Tibial nerve (tissue), 4 donors: ENCODE results near the gene DESI2. TPM values are rescaled to one million over a fixed set of nuclear protein-coding genes. Genes with fewer than 3 reads are reported as not detected.
"Not testable (repeated sequence)": the region's sequence is repeated elsewhere in the genome, so short reads cannot be mapped to it uniquely, and the experiment has no call there.

Source experiments
- DNase-seq, 2 donors: peaks; one replicate each; pipeline ENCODE4 v3.0.0-alpha.2; 2019; ENCODE audit warnings: low spot score in 2 of 2
- H3K27ac ChIP-seq, 4 donors: fragments of 200-600 bp; sonication (generic) in 3 of 4; one replicate each; pipeline ENCODE4 v1.5.1; 2017 to 2019; ENCODE audit warnings: mild to moderate bottlenecking in 1 of 4
- H3K27me3 ChIP-seq, 2 donors: fragments of 200-600 bp; sonication (generic) in 1 of 2; one replicate each; pipeline versions ENCODE4 v1.5.1 to v1.6.0; 2017 to 2019
- H3K36me3 ChIP-seq, 3 donors: fragments of 200-600 bp; sonication (generic); one replicate each; pipeline ENCODE4 v1.5.1; 2018 to 2019
- H3K4me1 ChIP-seq, 4 donors: fragments of 200-600 bp; sonication (generic) in 3 of 4; one replicate each; pipeline ENCODE4 v1.5.1; 2017 to 2019
- H3K4me3 ChIP-seq, 4 donors: fragments of 200-600 bp; sonication (generic) in 3 of 4; one replicate each; pipeline ENCODE4 v1.5.1; 2017 to 2019; ENCODE audit warnings: mild to moderate bottlenecking in 1 of 4, moderate library complexity in 1 of 4
- H3K9me3 ChIP-seq, 4 donors: fragments of 200-600 bp; sonication (generic) in 3 of 4; one replicate each; pipeline ENCODE4 v1.5.1; 2017 to 2019
- EP300 ChIP-seq, 2 donors: sonication (generic); formaldehyde crosslinking; IDR thresholded peaks; one replicate each; pipeline ENCODE4 v1.6.1; 2017; ENCODE audit warnings: antibody characterized with exemption in 2 of 2, mild to moderate bottlenecking in 1 of 2
- POLR2A ChIP-seq, 2 donors: fragments of 450-650 bp; IDR thresholded peaks; one replicate each; pipeline ENCODE4 v1.6.1; 2017; ENCODE audit warnings: antibody characterized with exemption in 2 of 2, mild to moderate bottlenecking in 2 of 2, moderate library complexity in 2 of 2
- WGBS, 2 donors: methylation state at CpG; one replicate each; pipeline ENCODE4 v1.1.5; 2018; 5-methylcytosine and 5-hydroxymethylcytosine counted together
- total RNA-seq, 4 donors: library from RNA; depleted of rRNA; stranded (reverse); fragments of >200 nt; gene quantifications; one replicate each; pipeline ENCODE4 v1.1.0, GENCODE V29; 2016
- TF ChIP-seq, protein P1 (sequence below), 5 experiments: fragments of 200-600 bp in 3 of 5; fragments of 450-650 bp in 2 of 5; sonication (generic) in 3 of 5; IDR thresholded peaks; one replicate each; pipeline ENCODE4 v1.5.1; 2016 to 2019; ENCODE audit warnings: antibody characterized with exemption in 5 of 5, mild to moderate bottlenecking in 3 of 5, moderate library complexity in 2 of 5

DESI2 gene
- total RNA-seq, 4 donors from 2014 or later: 18.8 to 25.5 (median 23.1) TPM

DNA sequence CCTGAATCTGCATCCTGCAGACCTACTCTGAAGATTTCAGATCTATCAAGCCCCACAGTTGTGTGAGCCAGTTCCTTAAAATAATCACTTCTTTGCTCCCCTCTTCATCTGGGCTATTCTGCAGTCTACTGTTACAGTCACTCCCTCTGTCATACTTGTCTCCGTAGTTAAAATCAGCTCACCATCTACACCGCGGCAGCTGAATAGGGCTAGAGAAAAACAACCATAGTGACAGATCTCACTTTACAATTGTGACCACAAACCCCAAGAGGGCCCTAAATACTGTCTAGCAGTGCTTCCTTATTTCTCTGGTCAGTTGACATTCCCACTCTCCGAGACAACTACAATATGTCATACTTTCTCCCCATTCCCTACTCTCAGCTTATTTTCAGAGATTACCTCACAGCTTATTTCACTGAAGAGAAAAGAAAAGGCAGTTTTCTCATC is 12.9 kb downstream of the DESI2 start:
- Histone ChIP-seq H3K27ac (no peak overlapping the region), H3K4me3 (no peak overlapping the region), H3K4me1 (peaks cover 0 to 16% (median 4%) of the 10 kb centered on the region in 4 donors), H3K36me3 (peaks cover 0 to 3% (median 0%) of the 10 kb centered on the region in 3 donors), H3K9me3 (no peaks in the 10 kb centered on the region), H3K27me3 (no peaks in the 10 kb centered on the region)
- 24 to 26% methylated on average over 4 of the region's 4 CpGs for WGBS, 2 donors
- DNase-seq: no peak
- TF ChIP-seq POLR2A (IDR thresholded peaks at IDR 0.05) (no peak), EP300 (IDR thresholded peaks at IDR 0.05) (no peak)
- TF ChIP-seq, protein P1, sequence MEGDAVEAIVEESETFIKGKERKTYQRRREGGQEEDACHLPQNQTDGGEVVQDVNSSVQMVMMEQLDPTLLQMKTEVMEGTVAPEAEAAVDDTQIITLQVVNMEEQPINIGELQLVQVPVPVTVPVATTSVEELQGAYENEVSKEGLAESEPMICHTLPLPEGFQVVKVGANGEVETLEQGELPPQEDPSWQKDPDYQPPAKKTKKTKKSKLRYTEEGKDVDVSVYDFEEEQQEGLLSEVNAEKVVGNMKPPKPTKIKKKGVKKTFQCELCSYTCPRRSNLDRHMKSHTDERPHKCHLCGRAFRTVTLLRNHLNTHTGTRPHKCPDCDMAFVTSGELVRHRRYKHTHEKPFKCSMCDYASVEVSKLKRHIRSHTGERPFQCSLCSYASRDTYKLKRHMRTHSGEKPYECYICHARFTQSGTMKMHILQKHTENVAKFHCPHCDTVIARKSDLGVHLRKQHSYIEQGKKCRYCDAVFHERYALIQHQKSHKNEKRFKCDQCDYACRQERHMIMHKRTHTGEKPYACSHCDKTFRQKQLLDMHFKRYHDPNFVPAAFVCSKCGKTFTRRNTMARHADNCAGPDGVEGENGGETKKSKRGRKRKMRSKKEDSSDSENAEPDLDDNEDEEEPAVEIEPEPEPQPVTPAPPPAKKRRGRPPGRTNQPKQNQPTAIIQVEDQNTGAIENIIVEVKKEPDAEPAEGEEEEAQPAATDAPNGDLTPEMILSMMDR (IDR thresholded peaks at IDR 0.05): no peak

DNA sequence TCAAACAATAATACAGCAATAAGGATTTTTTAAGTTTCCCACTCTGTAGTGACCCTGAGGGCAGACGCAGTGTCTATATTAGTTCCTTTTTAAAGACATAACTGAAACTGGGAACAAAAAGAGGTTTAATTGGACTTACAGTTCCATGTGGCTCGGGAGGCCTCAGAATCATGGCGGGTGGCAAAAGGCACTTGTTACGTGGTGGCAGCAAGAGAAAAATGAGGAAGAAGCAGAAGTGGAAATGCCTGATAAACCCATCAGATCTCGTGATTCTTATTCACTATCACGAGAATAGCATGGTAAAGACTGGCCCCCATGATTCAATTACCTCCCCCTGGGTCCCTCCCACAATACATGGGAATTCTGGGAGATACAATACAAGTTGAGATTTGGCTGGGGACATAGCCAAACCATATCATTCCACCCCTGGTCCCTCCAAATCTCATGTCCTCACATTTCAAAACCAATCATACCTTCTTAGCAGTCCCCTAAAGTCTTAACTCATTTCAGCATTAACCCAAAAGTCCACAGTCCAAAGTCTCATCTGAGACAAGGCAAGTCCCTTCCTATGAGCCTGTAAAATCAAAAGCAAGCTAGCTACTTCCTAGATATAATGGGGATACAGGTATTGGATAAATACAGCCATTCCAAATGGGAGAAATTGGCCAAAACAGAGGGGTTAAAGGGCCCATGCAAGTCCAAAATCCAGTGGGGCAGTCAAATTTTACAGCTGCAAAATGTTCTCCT is 13.9 kb downstream of the DESI2 start:
- not testable (repeated sequence) for H3K9me3 ChIP-seq, H3K4me3 ChIP-seq, H3K27me3 ChIP-seq, DNase-seq, H3K27ac ChIP-seq, H3K36me3 ChIP-seq
- H3K4me1 ChIP-seq: peaks cover 0 to 16% (median 4%) of the 10 kb centered on the region in 4 donors
- 84 to 87% methylated on average over 6 of the region's 6 CpGs for WGBS, 2 donors

DNA sequence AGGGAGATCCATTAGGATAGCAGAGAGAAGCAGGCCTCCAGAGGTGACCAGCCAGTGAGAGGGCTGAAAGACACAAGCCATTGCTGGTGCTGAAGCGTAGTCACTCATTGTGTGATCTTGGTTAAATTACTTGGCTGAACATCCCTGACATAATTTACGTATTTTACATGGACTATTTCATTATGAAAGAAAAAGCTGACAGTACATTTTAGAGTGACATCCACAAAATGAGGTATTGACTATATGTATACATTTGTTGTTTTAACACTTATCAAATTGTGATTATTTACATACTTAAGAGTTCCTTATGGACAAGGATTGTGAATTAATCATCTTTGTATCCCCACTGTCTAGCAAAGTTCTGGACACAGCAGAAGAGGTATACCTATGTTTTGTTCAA is 14.9 kb downstream of the DESI2 start:
- 94 to 96% methylated on average over 2 of the region's 2 CpGs for whole genome bisulfite sequencing, 2 donors
- H3K36me3 ChIP-seq: peaks cover 0 to 3% (median 0%) of the 10 kb centered on the region in 3 donors
- H3K4me1 ChIP-seq: peaks cover 0 to 16% (median 4%) of the 10 kb centered on the region in 4 donors
- no peaks in the 10 kb centered on the region for H3K9me3 ChIP-seq
- no peaks in the 10 kb centered on the region for H3K27me3 ChIP-seq
- no peak for TF ChIP-seq POLR2A (IDR thresholded peaks at IDR 0.05)
- TF ChIP-seq EP300 (IDR thresholded peaks at IDR 0.05): no peak
- TF ChIP-seq, protein P1 (IDR thresholded peaks at IDR 0.05): no peak
- DNase-seq: no peak
- H3K4me3 ChIP-seq: no peak overlapping the region
- no peak overlapping the region for H3K27ac ChIP-seq

DNA sequence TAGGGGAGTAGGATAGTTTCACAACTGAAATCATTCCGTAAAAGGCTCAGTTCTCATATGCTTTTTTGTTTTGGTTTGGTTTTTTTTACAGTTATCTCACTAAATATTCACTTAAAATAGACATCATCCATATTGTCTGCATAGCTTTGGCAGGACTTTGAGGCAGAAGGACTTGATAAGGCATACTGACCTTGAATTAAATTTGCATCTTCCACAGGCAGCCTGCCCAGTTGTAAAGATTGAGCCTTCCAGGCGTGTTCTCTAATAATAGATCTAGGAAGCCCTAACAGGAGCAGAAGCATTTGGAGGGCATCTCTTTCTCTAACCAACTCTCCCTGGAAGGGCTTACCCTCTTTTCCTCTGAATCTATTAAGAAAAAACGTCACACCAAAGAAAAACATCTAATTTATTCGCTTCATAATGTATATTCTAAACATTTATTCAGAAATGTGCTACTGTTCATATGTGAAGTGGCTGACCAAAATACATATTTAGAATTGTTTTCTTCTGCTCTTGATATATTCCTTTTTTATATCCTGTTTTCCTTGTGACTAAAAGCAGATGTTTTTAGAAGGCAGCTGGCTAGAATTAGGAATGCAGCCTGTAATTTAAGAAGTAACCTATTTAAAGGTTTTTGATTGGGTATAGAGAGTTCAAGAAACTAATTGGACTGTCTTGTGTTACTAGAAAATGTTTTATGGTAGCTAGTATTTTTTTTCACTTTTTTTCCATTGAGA is 20.2 kb downstream of the DESI2 start:
- peaks cover 0 to 10% (median 2%) of the 10 kb centered on the region in 4 donors for H3K4me1 ChIP-seq
- 37 to 41% methylated on average over 4 of the region's 4 CpGs for WGBS, 2 donors
- no peak for TF ChIP-seq POLR2A (IDR thresholded peaks at IDR 0.05)
- TF ChIP-seq, protein P1 (IDR thresholded peaks at IDR 0.05): no peak
- no peak for TF ChIP-seq EP300 (IDR thresholded peaks at IDR 0.05)
- H3K9me3 ChIP-seq: no peaks in the 10 kb centered on the region
- peak overlapping the region in 2 of 4 donors; percentile 36 to 54 for H3K27ac ChIP-seq
- peaks cover 0 to 3% (median 0%) of the 10 kb centered on the region in 3 donors for H3K36me3 ChIP-seq
- no peak for DNase-seq
- no peak overlapping the region for H3K4me3 ChIP-seq
- no peaks in the 10 kb centered on the region for H3K27me3 ChIP-seq

DNA sequence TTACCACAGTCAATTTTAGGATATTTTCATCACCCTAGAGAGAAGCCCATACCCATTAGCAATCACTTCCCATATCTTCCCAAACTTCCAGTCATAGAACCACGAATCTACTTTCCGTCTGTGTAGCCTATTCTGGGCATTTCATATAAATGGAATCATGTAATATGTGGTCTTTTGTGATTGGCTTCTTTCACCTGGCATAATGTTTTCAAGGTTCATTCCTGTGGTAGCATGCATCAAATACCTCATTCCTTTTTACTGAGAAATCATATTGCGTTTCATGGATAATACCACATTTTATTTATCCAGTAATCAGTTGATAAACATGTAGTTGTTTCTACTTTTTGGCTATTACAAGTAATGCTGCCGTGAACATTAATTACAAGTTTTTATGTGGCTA is 21.5 kb downstream of the DESI2 start:
- DNase-seq: no peak
- peaks cover 0 to 21% (median 2%) of the 10 kb centered on the region in 4 donors for H3K4me1 ChIP-seq
- no peak overlapping the region for H3K4me3 ChIP-seq
- no peaks in the 10 kb centered on the region for H3K27me3 ChIP-seq
- no peak for TF ChIP-seq EP300 (IDR thresholded peaks at IDR 0.05)
- no peak for TF ChIP-seq POLR2A (IDR thresholded peaks at IDR 0.05)
- TF ChIP-seq, protein P1 (IDR thresholded peaks at IDR 0.05): no peak
- no peak overlapping the region for H3K27ac ChIP-seq
- WGBS, 2 donors: 70 to 72% methylated on average over 4 of the region's 4 CpGs
- H3K36me3 ChIP-seq: peaks cover 0 to 3% (median 0%) of the 10 kb centered on the region in 3 donors
- no peaks in the 10 kb centered on the region for H3K9me3 ChIP-seq
